Limb (tissue), 2 donors: ENCODE measurements around the gene MAL.

ENCODE experiments used
- DNase-seq, 2 donors: peaks; one replicate each; pipeline ENCODE4 v3.0.0-alpha.2; 2016; ENCODE audit errors: extremely low spot score in 2 of 2

MAL gene

DNA sequence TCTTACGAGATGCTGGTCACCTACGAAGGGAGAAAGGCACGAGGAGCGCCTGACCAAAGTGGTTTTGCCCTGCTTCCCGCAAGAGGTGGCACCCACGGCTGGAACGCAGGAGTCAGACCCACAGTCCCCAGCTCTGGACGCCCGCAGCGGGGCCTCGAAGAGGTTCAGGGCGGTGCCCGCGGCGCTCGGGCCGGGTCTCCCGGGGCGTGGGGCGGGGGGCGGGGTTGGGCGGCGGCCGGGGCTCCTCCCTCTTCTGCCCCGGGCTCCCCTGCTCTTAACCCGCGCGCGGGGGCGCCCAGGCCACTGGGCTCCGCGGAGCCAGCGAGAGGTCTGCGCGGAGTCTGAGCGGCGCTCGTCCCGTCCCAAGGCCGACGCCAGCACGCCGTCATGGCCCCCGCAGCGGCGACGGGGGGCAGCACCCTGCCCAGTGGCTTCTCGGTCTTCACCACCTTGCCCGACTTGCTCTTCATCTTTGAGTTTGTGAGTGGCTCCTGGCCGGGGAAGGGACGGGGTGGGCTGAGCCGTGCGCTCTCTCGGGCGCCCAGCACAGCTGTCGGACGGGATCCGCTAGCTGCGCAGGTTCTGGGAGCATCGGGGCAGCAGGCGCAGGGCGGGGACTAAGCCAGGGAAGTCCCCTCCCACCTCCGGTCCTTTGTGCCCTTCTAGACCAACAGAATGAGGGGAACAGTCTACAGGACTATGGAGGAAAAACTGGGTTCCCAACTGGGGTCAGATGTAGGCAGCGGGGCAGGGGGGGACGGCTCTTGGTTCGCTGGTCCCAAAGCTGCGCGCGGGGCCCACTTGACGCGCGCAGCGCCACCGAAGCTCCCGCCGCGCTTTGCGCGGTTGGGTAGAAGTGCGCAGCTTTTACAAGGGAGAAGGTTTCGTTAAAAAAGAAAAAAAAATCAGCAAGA is at the start of gene MAL:
MAL (plus strand) TSS at position 303 of the 914 bp plus-strand sequence; CDS start at position 388, 85 bp downstream.
- peak in 1 of 2 donors; percentile 50 for DNase-seq

DNA sequence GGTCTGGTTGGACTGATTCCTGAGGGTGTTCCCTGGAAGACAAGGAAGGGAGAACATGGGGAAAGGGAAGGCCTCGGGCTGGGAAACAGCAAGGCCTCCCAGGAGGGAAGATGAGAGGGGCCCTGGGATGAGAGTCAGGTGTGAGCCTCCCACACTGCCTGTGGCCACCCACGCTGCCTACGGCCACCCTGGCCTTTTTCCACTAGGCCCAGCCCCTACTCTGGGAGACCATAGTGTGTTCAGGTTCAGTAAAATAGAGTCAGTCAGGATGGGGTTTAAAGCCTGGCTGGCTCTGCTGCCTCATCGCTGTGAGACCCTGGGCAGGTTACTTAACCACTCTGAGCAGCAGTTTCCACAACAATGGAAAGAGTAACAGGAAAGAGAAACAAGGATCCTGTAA is 47.7 kb upstream of the MAL start:
- DNase-seq: no peak

DNA sequence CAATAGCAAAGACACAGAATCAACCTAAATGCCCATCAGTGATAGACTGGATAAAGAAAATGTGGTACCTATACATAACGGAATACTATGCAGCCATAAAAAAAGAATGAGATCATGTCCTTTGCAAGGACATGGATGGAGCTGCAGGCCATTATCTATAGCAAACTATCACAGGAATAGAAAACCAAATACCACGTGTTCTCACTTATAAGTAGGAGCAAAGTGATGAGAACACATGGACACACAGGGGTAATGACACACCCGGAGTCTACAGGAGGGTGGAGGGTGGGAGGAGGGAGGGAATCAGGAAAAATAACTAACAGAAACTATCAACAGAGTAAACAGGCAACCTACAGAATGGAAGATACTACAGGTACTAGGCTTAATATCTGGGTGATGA is 46.6 kb upstream of the MAL start:
- no peak for DNase-seq

DNA sequence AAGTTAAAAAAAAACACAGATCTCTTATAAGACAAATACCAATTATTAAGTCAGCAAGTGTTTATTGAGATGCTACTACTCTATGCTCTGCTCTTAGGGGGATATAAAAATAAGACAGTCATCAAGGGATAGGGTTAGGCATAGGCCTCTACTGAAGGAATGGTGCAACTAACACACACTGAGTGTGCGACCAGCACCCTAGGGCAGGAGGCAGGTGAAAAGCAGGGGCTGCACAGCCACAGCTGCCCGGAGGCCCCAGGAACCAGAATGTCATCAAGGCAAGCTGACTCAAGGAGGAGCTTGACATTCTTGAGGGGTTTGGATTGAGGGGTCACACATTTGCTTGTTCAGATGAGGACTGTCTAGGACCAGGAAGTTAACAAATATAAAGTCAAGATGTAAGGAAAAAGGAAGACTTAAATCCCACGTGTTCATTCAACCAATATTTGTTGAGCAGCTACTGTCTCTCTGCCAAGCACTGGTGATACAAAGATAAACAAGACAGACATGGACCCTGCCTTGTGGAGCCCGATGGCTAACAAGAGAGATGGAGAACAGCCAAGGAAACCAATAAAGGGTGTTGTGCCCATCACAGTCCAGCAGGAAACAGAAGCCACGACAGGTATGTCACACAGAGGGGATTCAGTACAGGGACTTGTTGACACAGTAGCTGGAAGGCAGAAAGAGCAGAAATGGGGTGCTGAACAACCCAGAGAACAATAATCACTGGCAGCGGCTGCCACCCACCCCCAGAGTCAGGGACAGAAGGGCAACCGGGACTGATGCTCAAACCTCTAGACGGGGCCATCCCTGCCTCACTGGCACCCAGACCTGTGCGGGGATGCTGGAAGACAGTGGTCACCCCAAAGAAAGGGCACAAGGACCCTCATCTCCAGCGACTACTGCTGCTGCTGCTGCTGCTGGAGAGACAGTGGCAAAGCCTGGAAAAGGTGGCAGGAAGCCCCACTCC is 45.8 kb upstream of the MAL start:
- DNase-seq: no peak

DNA sequence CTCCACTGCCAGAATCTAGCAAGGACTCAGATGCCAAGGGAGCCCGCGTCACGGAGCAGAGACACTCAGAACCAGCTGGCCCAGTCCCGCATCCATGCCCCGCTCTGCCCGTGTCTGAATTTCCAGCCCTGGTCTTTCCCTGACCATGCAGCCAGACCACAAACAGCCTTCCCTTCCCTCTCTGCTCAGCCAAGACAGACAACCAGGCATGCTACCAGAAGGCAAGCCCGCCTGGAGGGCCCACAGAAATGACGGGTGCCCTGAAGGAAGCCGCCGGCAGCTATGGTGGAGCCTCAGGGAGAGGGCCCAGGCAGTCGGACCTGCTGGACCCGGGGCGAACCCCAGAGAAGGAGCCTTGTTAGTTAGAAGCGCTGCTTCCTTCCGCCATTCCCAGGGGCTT is 45.1 kb upstream of the MAL start:
- DNase-seq: no peak

DNA sequence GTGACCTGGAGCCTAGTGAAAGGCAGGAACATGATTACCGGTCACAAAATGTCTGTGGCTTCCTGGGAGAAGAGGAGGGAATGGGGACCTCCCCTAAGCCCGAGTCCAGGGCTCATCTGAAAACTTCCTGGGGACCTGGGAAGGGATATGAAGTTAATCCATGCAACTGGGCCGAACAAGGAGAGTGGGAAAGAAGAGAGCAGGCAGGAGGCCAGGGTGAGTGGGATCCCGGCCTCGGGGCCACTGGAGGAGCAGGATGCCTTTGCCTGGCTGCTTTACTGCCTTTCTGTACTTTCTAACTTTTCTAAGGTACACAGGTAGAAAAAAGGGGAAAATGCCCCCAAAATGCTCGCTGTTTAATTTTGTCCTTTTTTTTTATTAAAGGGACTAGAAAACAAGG is 43.4 kb upstream of the MAL start:
- no peak for DNase-seq

DNA sequence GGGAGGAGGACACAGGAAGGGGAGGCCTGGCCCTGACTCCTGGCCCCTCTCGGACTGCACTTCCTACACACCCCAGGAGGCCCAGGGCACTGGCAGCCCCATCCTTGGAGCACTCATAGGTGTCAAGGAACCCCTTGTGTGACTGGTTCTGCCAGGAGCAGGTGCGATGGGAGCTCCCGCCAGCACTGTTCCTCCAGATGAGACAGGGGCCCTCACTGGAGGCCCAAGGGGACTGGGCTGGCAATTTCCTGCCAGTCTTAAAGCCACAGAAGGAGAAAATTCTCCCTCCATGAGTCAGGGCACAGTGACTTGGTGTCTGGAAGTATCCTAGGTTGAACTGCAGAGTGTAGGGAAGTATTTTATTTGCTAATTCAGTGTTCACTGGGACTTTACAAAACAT is 42.8 kb upstream of the MAL start:
- no peak for DNase-seq

DNA sequence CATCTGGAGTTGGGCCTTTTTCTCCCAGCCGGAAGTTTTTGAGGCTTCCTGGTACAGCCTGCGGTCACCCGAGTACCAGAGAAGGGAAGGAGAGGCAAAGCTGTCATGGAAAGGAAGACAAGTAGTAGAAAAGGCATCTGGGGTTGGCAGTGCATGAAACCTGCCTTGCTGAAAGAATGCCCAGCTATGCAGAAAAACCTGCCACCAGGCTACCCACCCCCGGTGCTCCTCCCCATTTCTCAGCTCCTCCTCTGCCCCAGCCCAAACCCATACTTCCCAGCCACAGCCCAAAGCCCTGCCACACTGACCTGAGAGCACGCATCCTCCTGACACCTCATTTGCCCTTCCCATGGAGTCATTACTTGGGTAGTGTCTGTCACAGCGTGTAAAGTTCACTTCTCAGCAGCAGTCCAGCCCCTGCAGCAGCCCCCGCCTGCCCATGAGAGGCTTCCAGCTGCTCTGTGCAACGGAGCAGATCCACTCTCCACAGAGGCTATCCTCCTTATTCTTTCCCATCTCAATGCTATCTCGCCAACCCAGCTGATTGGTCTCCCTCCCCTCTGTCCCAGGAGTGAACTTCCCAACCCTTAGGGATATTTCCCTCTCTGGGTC is 40.4 kb upstream of the MAL start:
- DNase-seq: no peak

DNA sequence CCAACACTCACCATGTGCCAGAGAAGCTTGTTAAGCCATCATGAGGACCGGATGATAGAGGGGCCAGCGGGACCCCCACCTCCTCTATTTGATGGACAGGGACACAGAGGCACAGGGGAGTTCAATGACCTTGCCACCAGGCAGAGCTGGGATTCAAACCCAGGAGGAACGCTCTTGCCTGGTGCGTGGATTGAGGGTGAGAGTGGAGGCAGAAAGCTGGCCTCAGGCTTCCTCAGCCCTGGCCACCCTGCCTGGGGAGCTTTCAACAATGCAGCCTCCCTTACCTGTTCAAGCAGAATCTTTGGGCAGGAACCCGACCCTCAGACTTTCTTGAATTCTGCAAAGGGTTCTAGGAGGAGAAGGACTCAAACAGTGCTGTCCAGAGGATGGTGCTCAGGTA is 39.9 kb upstream of the MAL start:
- DNase-seq: no peak

DNA sequence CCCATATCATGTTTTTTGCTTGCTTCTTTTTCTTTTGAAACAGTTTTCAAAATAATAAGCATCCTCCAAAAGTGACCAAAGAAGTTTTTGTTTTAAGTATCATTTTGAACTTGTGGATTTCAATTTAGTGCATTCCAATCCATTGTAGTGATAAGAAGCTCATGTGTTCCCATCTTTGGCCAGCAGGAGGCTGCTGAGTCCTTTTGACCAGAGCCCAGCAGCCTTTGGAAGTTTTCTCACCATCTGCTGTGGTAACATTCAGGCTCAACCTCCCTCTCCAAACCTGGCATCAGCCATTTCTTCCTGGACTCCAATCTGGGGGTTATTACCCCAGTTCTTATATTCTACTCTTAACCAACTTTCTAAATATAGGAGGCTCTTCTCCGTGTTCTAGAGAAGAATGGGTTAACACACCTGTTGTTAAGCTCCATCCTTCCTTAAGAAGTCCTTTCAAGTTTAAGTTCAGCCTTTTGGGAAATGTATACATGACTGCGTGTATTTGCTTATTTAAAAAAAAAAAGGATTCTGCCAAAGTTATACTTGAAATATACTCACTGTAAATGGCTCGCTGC is 39.0 kb upstream of the MAL start:
- DNase-seq: peak; percentile 45 to 71

DNA sequence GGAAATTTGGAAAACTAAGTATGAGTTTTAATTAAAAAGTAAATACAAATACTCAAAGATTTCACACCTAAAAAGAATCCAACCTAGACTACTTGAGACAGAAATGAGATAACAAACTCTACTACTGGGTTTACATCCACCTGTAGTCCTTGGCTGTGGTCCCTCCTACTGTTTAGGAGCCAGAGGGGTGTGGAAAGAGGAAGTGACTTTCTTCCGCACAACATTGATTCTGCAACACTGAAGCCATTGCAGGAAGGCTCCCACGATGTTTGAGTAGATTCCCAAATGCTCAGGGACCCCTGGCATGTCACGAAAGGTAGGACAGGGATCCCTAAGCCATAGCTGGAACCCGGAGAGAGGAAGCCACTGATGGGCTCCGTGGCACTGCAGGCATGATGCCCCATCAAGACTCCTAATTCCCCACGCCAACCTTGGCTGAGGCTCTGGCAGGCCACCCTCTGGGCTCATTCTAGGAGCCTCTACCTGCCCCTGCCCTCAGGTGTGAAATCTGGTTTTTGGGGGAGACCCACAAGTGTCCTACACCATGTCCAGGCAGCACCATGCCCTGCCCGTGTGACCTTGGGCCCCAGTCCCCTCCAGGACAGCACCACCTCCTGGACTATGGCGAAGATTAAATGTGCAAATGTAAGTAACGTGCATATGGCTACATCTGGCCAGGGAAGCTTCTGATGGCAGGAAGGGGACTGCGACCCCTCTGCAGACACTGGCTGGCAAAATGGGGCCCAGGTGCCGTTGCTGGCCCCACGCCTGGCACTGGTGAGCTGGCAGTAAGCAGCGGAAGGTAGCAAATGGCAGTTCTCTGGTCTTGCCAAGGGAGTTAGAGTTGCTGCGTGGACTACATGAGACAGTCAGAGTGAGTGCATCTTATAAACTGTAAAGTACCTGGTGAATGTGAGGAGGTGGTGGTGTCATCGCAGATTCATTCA is 38.2 kb upstream of the MAL start:
- no peak for DNase-seq

DNA sequence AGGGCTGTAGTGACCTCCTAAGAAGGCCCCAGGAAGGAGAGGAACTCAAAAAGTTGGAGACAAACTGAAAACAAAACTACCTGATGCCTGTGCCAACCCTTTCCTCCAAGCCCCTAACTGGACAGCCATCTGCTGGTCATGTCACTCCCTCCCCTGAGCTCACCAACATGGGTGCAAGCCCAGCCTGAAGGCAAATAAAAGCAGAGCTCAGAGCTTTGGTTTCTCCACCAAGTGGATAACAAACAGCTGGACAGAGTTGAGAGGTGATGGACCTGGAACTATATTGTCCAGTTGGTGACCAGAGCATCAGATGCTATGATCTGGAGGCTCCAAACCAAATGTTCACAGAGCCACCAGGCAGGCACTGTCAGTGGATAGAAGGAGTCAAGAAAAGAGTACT is 34.6 kb upstream of the MAL start:
- no peak for DNase-seq

DNA sequence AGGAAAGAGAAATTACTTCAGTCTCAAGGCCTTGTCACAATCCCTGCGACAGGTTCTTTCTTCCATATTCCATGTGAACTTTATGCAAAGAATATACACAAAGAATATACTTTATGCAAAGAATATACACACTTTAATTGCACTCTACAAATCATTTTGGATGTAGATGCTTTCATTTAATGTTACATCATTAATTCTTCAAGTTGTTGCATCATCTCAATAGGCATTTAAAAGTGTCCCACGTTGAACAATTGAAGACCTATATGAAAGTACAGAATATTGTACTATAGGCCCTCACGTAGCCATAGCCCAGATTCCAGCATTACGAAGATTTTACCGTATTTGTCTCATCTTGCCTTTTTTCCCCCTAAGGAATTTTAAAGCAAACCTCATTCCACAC is 33.1 kb upstream of the MAL start:
- DNase-seq: no peak

DNA sequence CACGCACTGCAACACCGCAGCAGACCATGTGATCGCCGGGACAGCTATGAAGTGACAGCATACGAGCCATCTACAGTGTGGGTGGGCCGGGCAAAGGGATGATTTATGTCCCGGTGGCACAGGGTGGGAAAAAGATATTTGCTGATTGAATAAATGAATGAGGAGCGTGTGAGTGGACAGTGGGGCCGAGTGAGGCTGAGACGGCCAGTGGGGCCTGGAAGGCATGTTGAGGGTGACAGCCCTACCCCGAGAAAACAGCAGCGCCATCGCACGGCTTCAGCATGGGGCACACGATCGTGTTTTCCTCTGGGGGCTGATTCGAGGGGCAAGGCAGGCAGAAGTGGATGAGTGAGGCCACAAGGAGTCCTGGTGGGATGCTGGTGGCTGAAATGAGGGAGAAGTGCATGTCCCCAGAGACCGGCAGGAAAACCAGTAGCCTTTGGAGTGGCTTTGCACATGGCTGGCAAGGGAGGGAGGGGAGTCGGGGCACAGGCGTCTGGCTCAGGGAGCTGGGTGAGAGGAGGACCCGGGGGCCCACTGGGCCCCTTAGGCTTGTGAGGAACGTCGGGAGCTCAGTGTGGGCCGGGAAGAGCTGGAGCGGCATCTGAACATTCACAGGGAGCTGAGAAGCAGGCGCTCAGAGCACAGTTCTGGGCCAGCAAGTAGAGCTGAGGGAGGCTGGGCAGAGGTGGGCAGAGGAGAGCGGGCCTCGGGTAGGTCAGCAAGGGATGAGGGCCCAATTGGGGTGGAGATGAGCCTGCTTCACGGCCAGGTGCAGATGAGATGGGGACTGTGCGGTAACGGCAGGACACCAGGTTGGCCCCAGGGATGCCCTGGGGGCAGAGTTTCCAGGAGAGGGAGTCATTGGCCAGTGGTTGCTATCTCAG is 32.1 kb upstream of the MAL start:
- DNase-seq: no peak

DNA sequence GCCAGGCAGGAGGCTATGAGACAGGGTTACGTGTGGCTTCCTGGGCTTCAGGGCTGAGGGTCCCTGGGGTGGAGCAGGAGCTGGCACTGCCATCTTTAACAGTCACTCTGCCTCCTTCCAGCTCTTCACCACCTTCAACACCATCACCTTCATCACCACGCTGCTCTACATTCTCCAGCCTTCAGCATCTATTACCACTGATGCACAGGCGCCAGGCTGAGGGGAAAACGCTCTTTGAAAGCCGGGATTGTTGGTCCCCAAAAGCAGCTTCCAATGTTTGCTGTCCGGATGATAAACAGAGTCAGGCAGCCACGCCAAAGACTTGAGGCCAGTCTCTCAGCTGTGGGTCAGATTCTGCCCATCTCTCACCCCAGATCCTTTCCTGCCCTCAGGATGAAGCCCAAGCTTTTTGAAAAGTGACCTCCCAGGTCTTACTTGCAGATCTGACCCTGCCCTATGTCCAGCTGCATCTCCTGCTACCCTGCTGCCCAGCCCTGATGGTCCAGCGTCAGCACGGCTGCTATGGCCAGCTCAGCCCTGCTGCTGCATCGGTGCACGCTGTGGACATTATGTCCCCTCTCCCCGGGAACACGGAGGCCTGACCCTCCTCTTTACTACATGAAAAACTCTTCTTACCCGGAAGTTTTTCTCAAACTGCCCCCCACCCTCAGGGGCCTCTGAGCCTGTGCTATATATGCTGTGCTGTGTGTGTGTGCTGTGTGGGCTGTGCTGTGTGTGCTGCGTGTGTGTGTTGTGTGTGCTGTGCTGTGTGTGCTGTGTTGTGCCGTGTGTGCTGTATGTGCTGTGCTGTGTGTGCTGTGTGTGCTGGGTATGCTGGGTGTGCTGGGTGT is 31.2 kb upstream of the MAL start:
- no peak for DNase-seq

DNA sequence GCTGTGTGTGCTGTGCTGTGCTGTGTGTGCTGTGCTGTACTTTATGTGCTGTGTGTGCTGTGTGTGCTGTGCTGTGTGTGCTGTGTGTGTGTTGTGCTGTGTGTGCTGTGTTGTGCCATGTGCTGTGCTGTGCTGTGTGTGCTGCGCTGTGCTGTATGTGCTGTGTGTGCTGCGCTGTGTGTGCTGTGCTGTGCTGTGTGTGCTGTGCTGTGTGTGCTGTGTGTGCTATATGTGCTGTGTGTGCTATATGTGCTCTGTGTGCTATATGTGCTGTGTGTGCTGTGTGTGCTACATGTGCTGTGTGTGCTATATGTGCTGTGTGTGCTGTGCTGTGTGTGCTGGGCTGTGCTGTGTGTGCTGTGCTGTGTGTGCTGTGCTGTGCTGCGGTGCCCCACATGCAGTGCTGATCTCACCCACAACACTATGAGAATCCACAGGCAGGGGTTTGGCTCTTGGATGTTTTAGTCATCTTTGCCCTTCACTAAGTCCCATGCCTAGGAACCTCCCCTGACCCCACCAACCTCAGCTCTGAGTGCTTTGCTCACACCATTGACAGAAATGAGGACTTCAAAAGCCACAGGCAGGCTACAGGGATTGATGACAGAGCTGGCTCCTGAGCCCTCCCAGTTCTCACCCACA is 30.5 kb upstream of the MAL start:
- no peak for DNase-seq

DNA sequence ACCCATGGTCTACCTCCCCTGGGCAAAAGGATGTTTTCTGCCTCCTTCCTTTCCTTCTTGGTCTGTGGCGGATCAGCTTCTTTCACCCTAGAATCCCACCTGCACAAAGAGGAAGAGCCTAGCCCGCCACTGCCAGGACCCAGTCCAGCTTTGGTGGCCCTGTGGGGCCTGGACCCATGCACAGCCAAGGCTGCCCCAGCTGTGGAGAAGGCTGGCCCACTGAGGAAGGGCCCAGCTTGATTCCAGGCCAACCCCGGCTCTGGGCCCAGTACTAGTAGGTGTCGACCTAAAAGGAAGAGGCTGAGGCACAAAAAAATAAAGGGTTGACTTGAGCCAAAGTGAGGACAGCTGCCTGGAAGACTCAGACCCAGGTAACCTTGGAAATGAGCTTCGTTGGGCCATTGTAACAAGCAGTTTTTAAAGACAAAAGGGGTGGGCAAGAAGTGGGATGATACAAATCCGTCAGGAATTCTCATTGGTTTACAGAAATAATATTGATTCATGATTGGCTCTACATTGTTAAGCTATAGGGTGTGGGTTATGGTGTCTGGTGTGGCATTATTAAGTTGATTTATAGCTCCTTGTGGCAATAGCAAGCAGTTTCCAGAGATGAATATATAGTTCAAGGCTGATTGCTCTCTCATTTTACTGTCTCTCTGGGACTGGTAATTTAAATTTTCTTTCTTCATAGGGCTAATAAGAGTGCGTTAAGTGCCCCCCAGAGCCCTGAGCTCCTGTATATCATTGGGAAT is 29.8 kb upstream of the MAL start:
- DNase-seq: no peak
